HCT116 (cell line): ENCODE data around the gene GRB10. TPM values are rescaled to one million over a fixed set of nuclear protein-coding genes. Genes with fewer than 3 reads are reported as not detected.

ENCODE experiments used
- ATAC-seq: fragments of 200-7000 bp; cut with Tn5 transposase; 2 replicates; pipeline ENCODE4 v1.9.1; 2020; ENCODE audit warnings: mild to moderate bottlenecking, moderate library complexity
- BruUV-seq: library from RNA; stranded (reverse); fragments of 400-500 nt; replicated peaks from 2 replicates; lab custom pipeline; 2021; lab: Mats Ljungman, UMichigan
- CTCF ChIA-PET: fragments of 300-600 bp; sonication (Branson Sonifier 250); formaldehyde crosslinking; loops from one replicate; lab custom pipeline; 2021; ENCODE audit warnings: antibody characterized with exemption; lab: Charles Lee
- POLR2A ChIA-PET: fragments of 300-600, 350-600 bp; sonication (Branson Sonifier 250); formaldehyde crosslinking; loops from one replicate; lab custom pipeline; 2021; ENCODE audit warnings: antibody characterized with exemption; lab: Charles Lee
- RAD21 ChIA-PET, 2 experiments: fragments of 300-600 bp; sonication (Branson Sonifier 250); formaldehyde crosslinking; loops; one replicate each; lab custom pipeline; 2023; ENCODE audit warnings: low total read pairs in 2 of 2; ENCODE audit not compliant: uncharacterized antibody in 2 of 2, unreplicated experiment in 2 of 2, low non-redundant PET in 1 of 2; lab: Charles Lee
- DNase-seq: peaks from one replicate; pipeline ENCODE4 v3.0.0-alpha.2; 2010; ENCODE audit warnings: low read depth, low spot score
- H2AFZ ChIP-seq: fragments of 200-600 bp; shearing (Covaris generic), sonication (generic); 2 replicates; pipeline ENCODE4 v1.6.1; 2017; ENCODE audit warnings: low read depth, mixed run types, mixed read lengths, antibody characterized with exemption, low read length; ENCODE audit not compliant: poor library complexity, severe bottlenecking
- H3K27ac ChIP-seq: 2 replicates; pipeline ENCODE4 v1.5.1; 2012; ENCODE audit warnings: low read depth, low read length
- H3K27me3 ChIP-seq: fragments of 200-600 bp; sonication (generic); 2 replicates; pipeline ENCODE4 v1.6.1; 2016; ENCODE audit warnings: mixed run types, low read length, mixed read lengths; ENCODE audit not compliant: insufficient read depth
- H3K36me3 ChIP-seq, 2 experiments: fragments of 200-500 bp in 1 of 2; fragments of 200-600 bp in 1 of 2; sonication (Bioruptor generic) in 1 of 2; sonication (generic) in 1 of 2; 2 replicates each; pipeline versions ENCODE4 v1.5.1 to v1.6.1; 2014 to 2016; ENCODE audit warnings: low read length in 2 of 2, inconsistent platforms in 1 of 2, mixed read lengths in 1 of 2, mixed run types in 1 of 2; ENCODE audit not compliant: insufficient read depth in 2 of 2, control insufficient read depth in 1 of 2
- H3K4me1 ChIP-seq, 2 experiments: fragments of 200-600 bp in 1 of 2; sonication (generic) in 1 of 2; 2 replicates each; pipeline versions ENCODE4 v1.5.1 to v1.6.1; 2012 to 2017; ENCODE audit warnings: low read length in 2 of 2, inconsistent platforms in 1 of 2, mild to moderate bottlenecking in 1 of 2, mixed read lengths in 1 of 2, mixed run types in 1 of 2, moderate library complexity in 1 of 2; ENCODE audit not compliant: insufficient read depth in 2 of 2, control insufficient read depth in 1 of 2
- H3K4me2 ChIP-seq: fragments of 200-600 bp; sonication (generic); 2 replicates; pipeline ENCODE4 v1.6.1; 2017; ENCODE audit warnings: mixed run types, low read length, mixed read lengths
- H3K4me3 ChIP-seq, 2 experiments: fragments of 200-600 bp in 1 of 2; sonication (generic) in 1 of 2; replicated peaks in 1 of 2; 2 replicates each; pipeline ENCODE4 v1.5.1; 2011 to 2016; ENCODE audit warnings: low read length in 2 of 2, control low read depth in 1 of 2, low read depth in 1 of 2, mild to moderate bottlenecking in 1 of 2, mixed read lengths in 1 of 2, mixed run types in 1 of 2
- H3K79me2 ChIP-seq: fragments of 200-600 bp; sonication (generic); 2 replicates; pipeline ENCODE4 v1.6.1; 2017; ENCODE audit warnings: mild to moderate bottlenecking, mixed run types, low read length, moderate library complexity, mixed read lengths; ENCODE audit not compliant: insufficient read depth
- H3K9ac ChIP-seq: fragments of 200-600 bp; sonication (generic); 2 replicates; pipeline ENCODE4 v1.6.1; 2016; ENCODE audit warnings: low read length, mixed read lengths
- H3K9me2 ChIP-seq: fragments of 200-600 bp; sonication (generic), shearing (Covaris generic); 2 replicates; pipeline ENCODE4 v1.6.1; 2017; ENCODE audit warnings: mixed run types, mild to moderate bottlenecking, moderate library complexity; ENCODE audit not compliant: insufficient read depth
- H3K9me3 ChIP-seq, 2 experiments: fragments of 200-500 bp in 1 of 2; fragments of 200-600 bp in 1 of 2; sonication (Bioruptor generic) in 1 of 2; sonication (generic) in 1 of 2; 2 replicates each; pipeline ENCODE4 v1.6.1; 2014 to 2017; ENCODE audit warnings: low read length in 2 of 2, mixed read lengths in 2 of 2, inconsistent platforms in 1 of 2, low read depth in 1 of 2, mild to moderate bottlenecking in 1 of 2, mixed run types in 1 of 2, moderate library complexity in 1 of 2; ENCODE audit not compliant: control insufficient read depth in 1 of 2, insufficient read depth in 1 of 2
- H4K20me1 ChIP-seq: fragments of 200-600 bp; sonication (generic), shearing (Covaris generic); 2 replicates; pipeline ENCODE4 v1.6.1; 2017; ENCODE audit warnings: mixed run types, mild to moderate bottlenecking, moderate library complexity; ENCODE audit not compliant: insufficient read depth
- ELF1 ChIP-seq: IDR thresholded peaks from 2 replicates; pipeline ENCODE4 v1.6.1; 2012; ENCODE audit warnings: low read depth, borderline replicate concordance
- EZH2 ChIP-seq: fragments of 200-600 bp; sonication (generic); IDR thresholded peaks from 2 replicates; pipeline ENCODE4 v1.6.1; 2017; ENCODE audit warnings: antibody characterized with exemption, mixed run types
- FOSL1 ChIP-seq: IDR thresholded peaks from 2 replicates; pipeline ENCODE4 v1.6.1; 2012; ENCODE audit warnings: low read depth
- POLR2A ChIP-seq: IDR thresholded peaks from 2 replicates; pipeline ENCODE4 v1.7.0; 2011; ENCODE audit warnings: borderline replicate concordance; ENCODE audit not compliant: insufficient read depth, insufficient read length; ENCODE audit errors: extremely low read depth
- POLR2AphosphoS5 ChIP-seq: IDR thresholded peaks from 2 replicates; pipeline ENCODE4 v1.6.1; 2011; ENCODE audit warnings: mild to moderate bottlenecking, low read depth, low read length, moderate library complexity
- RAD21 ChIP-seq: IDR thresholded peaks from 2 replicates; pipeline ENCODE4 v1.6.1; 2012; ENCODE audit warnings: low read depth, mild to moderate bottlenecking
- SRF ChIP-seq: IDR thresholded peaks from 2 replicates; pipeline ENCODE4 v1.6.1; 2012; ENCODE audit warnings: low read depth
- YY1 ChIP-seq: IDR thresholded peaks from 2 replicates; pipeline ENCODE4 v1.6.1; 2011; ENCODE audit warnings: low read length, low read depth, moderate library complexity, mild to moderate bottlenecking; ENCODE audit not compliant: insufficient replicate concordance; ENCODE audit errors: extremely low read depth
- intact Hi-C: fragments of 100-400 bp; cut with micrococcal nuclease; formaldehyde crosslinking; loops from 2 replicates; pipeline ENCODE4 v1.10.0; 2022
- total RNA-seq: library from RNA; stranded (reverse); gene quantifications from one replicate; pipeline ENCODE4 v1.2.1, GENCODE V29; 2021; ENCODE audit not compliant: unreplicated experiment
- TF ChIP-seq, protein P1 (sequence below): IDR thresholded peaks from 2 replicates; pipeline ENCODE4 v1.6.1; 2011; ENCODE audit warnings: mild to moderate bottlenecking, low read length, moderate library complexity; ENCODE audit not compliant: insufficient replicate concordance; ENCODE audit errors: extremely low read depth
- TF ChIP-seq, protein P2 (sequence below), 3 experiments: fragments of 200-600 bp in 1 of 3; sonication (generic) in 1 of 3; IDR thresholded peaks in 2 of 3; conservative IDR thresholded peaks in 1 of 3; 2 replicates each; pipeline ENCODE4 v1.5.1; 2012 to 2017; ENCODE audit warnings: low read depth in 2 of 3, low read length in 2 of 3, antibody characterized with exemption in 1 of 3, borderline replicate concordance in 1 of 3, control low read depth in 1 of 3, mild to moderate bottlenecking in 1 of 3, mixed read lengths in 1 of 3, mixed run types in 1 of 3, moderate library complexity in 1 of 3; ENCODE audit not compliant: insufficient read depth in 1 of 3

The GRB10 gene
- total RNA-seq, 1 experiment from 2014 or later: 37.3 TPM

DNA sequence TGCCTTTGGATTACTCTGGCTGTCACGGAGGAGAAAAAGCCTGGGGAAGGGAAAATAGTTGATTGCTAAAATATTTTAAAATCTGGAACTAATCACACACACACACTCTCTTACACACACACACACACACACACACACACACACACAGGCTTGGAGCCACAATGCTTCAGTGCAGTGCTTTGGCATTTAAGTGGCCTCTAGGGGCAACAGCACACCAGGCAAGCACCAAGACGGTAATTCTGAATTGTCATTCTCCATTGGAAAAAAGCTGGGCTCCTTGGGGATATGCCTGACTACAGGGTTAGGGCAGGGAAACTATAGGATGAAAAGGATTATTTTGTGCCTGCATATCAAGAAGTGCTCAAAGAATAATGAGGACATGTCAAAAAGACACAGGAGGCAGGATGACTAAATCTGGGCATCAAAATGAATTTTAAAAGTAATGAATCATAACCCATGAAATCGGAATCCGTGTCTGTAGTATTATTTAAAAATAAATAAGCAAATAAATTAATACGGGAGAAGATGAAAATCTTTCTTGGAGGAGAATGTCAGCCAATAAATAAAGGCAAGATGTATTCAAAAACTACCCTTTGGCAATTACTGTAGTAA is 187.1 kb downstream of the GRB10 start:
- CTCF ChIA-PET: interaction anchor here (1.1 kb wide), 1 partner anchor 38 kb away, joined by 3 read pairs; no protein-coding TSS in a partner anchor
- peaks cover 0 to 2% of the 10 kb centered on the region in 2 experiments; a peak in 1 of 4 replicates for H3K36me3 ChIP-seq

More for the DNA sequence above, 187.1 kb downstream of the GRB10 start:
- no peak overlapping the region for H3K4me3 ChIP-seq
- no peaks in the 10 kb centered on the region for H3K4me1 ChIP-seq
- RAD21 ChIA-PET: interaction anchor here in 1 of 2 experiments (0.7 kb wide), 1 partner anchor 375 kb away, joined by 3 read pairs; no protein-coding TSS in a partner anchor
- no peaks in the 10 kb centered on the region for H3K79me2 ChIP-seq
- H3K9me3 ChIP-seq: no peaks in the 10 kb centered on the region
- no TSS peak for BruUV-seq
- POLR2A ChIA-PET: no interaction called here
- H3K9me2 ChIP-seq: no peaks in the 10 kb centered on the region
- TF ChIP-seq EZH2: no peak
- TF ChIP-seq, protein P1, sequence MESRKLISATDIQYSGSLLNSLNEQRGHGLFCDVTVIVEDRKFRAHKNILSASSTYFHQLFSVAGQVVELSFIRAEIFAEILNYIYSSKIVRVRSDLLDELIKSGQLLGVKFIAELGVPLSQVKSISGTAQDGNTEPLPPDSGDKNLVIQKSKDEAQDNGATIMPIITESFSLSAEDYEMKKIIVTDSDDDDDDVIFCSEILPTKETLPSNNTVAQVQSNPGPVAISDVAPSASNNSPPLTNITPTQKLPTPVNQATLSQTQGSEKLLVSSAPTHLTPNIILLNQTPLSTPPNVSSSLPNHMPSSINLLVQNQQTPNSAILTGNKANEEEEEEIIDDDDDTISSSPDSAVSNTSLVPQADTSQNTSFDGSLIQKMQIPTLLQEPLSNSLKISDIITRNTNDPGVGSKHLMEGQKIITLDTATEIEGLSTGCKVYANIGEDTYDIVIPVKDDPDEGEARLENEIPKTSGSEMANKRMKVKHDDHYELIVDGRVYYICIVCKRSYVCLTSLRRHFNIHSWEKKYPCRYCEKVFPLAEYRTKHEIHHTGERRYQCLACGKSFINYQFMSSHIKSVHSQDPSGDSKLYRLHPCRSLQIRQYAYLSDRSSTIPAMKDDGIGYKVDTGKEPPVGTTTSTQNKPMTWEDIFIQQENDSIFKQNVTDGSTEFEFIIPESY: no peak
- TF ChIP-seq, protein P2, sequence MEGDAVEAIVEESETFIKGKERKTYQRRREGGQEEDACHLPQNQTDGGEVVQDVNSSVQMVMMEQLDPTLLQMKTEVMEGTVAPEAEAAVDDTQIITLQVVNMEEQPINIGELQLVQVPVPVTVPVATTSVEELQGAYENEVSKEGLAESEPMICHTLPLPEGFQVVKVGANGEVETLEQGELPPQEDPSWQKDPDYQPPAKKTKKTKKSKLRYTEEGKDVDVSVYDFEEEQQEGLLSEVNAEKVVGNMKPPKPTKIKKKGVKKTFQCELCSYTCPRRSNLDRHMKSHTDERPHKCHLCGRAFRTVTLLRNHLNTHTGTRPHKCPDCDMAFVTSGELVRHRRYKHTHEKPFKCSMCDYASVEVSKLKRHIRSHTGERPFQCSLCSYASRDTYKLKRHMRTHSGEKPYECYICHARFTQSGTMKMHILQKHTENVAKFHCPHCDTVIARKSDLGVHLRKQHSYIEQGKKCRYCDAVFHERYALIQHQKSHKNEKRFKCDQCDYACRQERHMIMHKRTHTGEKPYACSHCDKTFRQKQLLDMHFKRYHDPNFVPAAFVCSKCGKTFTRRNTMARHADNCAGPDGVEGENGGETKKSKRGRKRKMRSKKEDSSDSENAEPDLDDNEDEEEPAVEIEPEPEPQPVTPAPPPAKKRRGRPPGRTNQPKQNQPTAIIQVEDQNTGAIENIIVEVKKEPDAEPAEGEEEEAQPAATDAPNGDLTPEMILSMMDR (IDR thresholded peaks at IDR 0.05 in 2 of 3, conservative IDR thresholded peaks at IDR 0.05 in 1 of 3; ENCODE audit: borderline replicate concordance in 1 of 3, insufficient read depth in 1 of 3, low read depth in 2 of 3, low read length in 2 of 3): peak; percentile 13 to 70 (median 67); a peak in 5 of 6 replicates
- no peak for TF ChIP-seq SRF
- no peak for TF ChIP-seq ELF1
- no peak for TF ChIP-seq POLR2AphosphoS5
- TF ChIP-seq RAD21: peak; percentile 52
- no peak for TF ChIP-seq FOSL1
- no peak for TF ChIP-seq POLR2A
- no peak for TF ChIP-seq YY1
- no peaks in the 10 kb centered on the region for H3K27me3 ChIP-seq
- no peak overlapping the region for H3K9ac ChIP-seq
- intact Hi-C loops: no loop called here
- ATAC-seq (peak; percentile 90), DNase-seq (peak; percentile 34)
- H2AFZ ChIP-seq: no peak overlapping the region
- H3K27ac ChIP-seq: no peak overlapping the region
- no peaks in the 10 kb centered on the region for H4K20me1 ChIP-seq
- no peak overlapping the region for H3K4me2 ChIP-seq
